ENCODE data around the gene FSTL5.

Gene FSTL5

GRCh38 chr4:162046135-162046534 lies 117.7 kb downstream of the FSTL5 start:
- no peak overlapping the region for H3K14ac ChIP-seq (ENCODE audit: low read length in 2 of 2)
- H3K9me3 ChIP-seq (ENCODE audit: control insufficient read depth, low read length): no peaks in the 10 kb centered on the region
- H2BK12ac ChIP-seq (ENCODE audit: low read length in 2 of 2): no peak overlapping the region
- no peaks in the 10 kb centered on the region for H3K4me1 ChIP-seq (ENCODE audit: control insufficient read depth, insufficient read depth, low read depth, low read length)
- no peak overlapping the region for H2AFZ ChIP-seq (ENCODE audit: low read depth, low read length)
- H3K79me1 ChIP-seq (replicated peaks; ENCODE audit: low read length, poor library complexity, severe bottlenecking): no peaks in the 10 kb centered on the region
- H3K4me3 ChIP-seq (ENCODE audit: insufficient read depth in 1 of 2, low read depth in 1 of 2, low read length in 2 of 2): no peak overlapping the region
- no peak overlapping the region for H2AK5ac ChIP-seq (ENCODE audit: low read length, severe bottlenecking)
- no peak overlapping the region for H3K23ac ChIP-seq (ENCODE audit: low read length in 2 of 2)
- H3K18ac ChIP-seq (ENCODE audit: low read depth in 1 of 2, low read length in 2 of 2): no peak overlapping the region
- no peak overlapping the region for H3K4me2 ChIP-seq (ENCODE audit: low read length, poor library complexity, severe bottlenecking)
- 41% methylated on average over 2 of the region's 4 CpGs for WGBS
- H3K9ac ChIP-seq (ENCODE audit: low read length): no peak overlapping the region
- no peak overlapping the region for H4K8ac ChIP-seq (ENCODE audit: low read length)
- H2BK120ac ChIP-seq (ENCODE audit: low read depth, low read length): no peak overlapping the region
- no peak overlapping the region for H2BK5ac ChIP-seq (ENCODE audit: low read depth, low read length, poor library complexity, severe bottlenecking)
- DNase-seq: no peak
- H2BK15ac ChIP-seq (ENCODE audit: low read depth, poor library complexity, severe bottlenecking): no peak overlapping the region
- H4K91ac ChIP-seq (ENCODE audit: low read length): no peak overlapping the region
- H3K36me3 ChIP-seq (ENCODE audit: control insufficient read depth in 1 of 2, insufficient read depth in 2 of 2, low read depth in 1 of 2, low read length in 2 of 2): no peaks in the 10 kb centered on the region
- no peak overlapping the region for H3K27ac ChIP-seq (ENCODE audit: low read length, poor library complexity, severe bottlenecking)
- no peaks in the 10 kb centered on the region for H3K27me3 ChIP-seq (ENCODE audit: control insufficient read depth in 1 of 2, insufficient read depth in 1 of 2, low read length in 2 of 2)
- no peak overlapping the region for H3K4ac ChIP-seq (ENCODE audit: low read depth in 1 of 2, low read length in 2 of 2)

DNA sequence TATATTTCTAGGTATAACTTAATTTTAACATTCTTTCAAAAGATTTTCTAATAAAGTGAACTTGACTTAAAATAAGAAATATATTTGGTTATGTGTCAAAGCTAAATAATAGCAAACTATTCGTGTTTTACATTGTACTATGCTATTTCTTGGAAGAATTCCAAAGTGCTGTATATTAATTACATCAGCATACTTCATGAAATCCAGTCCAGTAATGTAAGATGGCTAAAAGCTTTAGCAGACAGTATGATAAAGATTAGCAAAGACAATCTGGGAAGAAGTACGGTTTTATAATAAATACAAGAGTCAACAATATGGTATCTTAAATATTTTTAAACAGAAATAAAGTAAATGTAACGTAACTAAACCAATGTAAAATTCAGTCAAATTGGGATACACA lies 125.7 kb downstream of the FSTL5 start:
- Histone ChIP-seq H2BK12ac (ENCODE audit: low read length in 2 of 2) (no peak overlapping the region), H3K27ac (ENCODE audit: low read length, poor library complexity, severe bottlenecking) (no peak overlapping the region), H3K9me3 (ENCODE audit: control insufficient read depth, low read length) (no peaks in the 10 kb centered on the region), H2AK5ac (ENCODE audit: low read length, severe bottlenecking) (no peak overlapping the region), H2AFZ (ENCODE audit: low read depth, low read length) (no peak overlapping the region), H3K4ac (ENCODE audit: low read depth in 1 of 2, low read length in 2 of 2) (no peak overlapping the region), H3K23ac (ENCODE audit: low read length in 2 of 2) (no peak overlapping the region), H4K91ac (ENCODE audit: low read length) (no peak overlapping the region), H2BK5ac (ENCODE audit: low read depth, low read length, poor library complexity, severe bottlenecking) (no peak overlapping the region), H4K8ac (ENCODE audit: low read length) (no peak overlapping the region), H3K36me3 (ENCODE audit: control insufficient read depth in 1 of 2, insufficient read depth in 2 of 2, low read depth in 1 of 2, low read length in 2 of 2) (no peaks in the 10 kb centered on the region), H3K79me1 (replicated peaks; ENCODE audit: low read length, poor library complexity, severe bottlenecking) (no peaks in the 10 kb centered on the region), H2BK15ac (ENCODE audit: low read depth, poor library complexity, severe bottlenecking) (no peak overlapping the region), H3K18ac (ENCODE audit: low read depth in 1 of 2, low read length in 2 of 2) (no peak overlapping the region), H3K4me1 (ENCODE audit: control insufficient read depth, insufficient read depth, low read depth, low read length) (no peaks in the 10 kb centered on the region), H3K9ac (ENCODE audit: low read length) (no peak overlapping the region), H3K4me3 (ENCODE audit: insufficient read depth in 1 of 2, low read depth in 1 of 2, low read length in 2 of 2) (no peak overlapping the region), H3K14ac (ENCODE audit: low read length in 2 of 2) (no peak overlapping the region), H2BK120ac (ENCODE audit: low read depth, low read length) (no peak overlapping the region), H3K4me2 (ENCODE audit: low read length, poor library complexity, severe bottlenecking) (no peak overlapping the region), H3K27me3 (ENCODE audit: control insufficient read depth in 1 of 2, insufficient read depth in 1 of 2, low read length in 2 of 2) (no peaks in the 10 kb centered on the region)
- DNase-seq: no peak
- no CpG with 5 or more reads among the region's 3 CpGs for WGBS

GRCh38 chr4:162017863-162018262 lies 145.9 kb downstream of the FSTL5 start:
- Histone ChIP-seq H3K9ac (ENCODE audit: low read length) (no peak overlapping the region), H2AK5ac (ENCODE audit: low read length, severe bottlenecking) (no peak overlapping the region), H2AFZ (ENCODE audit: low read depth, low read length) (no peak overlapping the region), H3K4me2 (ENCODE audit: low read length, poor library complexity, severe bottlenecking) (no peak overlapping the region), H3K9me3 (ENCODE audit: control insufficient read depth, low read length) (no peaks in the 10 kb centered on the region), H3K36me3 (ENCODE audit: control insufficient read depth in 1 of 2, insufficient read depth in 2 of 2, low read depth in 1 of 2, low read length in 2 of 2) (no peaks in the 10 kb centered on the region), H3K4me1 (ENCODE audit: control insufficient read depth, insufficient read depth, low read depth, low read length) (no peaks in the 10 kb centered on the region), H2BK5ac (ENCODE audit: low read depth, low read length, poor library complexity, severe bottlenecking) (no peak overlapping the region), H3K18ac (ENCODE audit: low read depth in 1 of 2, low read length in 2 of 2) (no peak overlapping the region), H2BK120ac (ENCODE audit: low read depth, low read length) (no peak overlapping the region), H2BK12ac (ENCODE audit: low read length in 2 of 2) (no peak overlapping the region), H3K23ac (ENCODE audit: low read length in 2 of 2) (no peak overlapping the region), H2BK15ac (ENCODE audit: low read depth, poor library complexity, severe bottlenecking) (no peak overlapping the region), H3K27me3 (ENCODE audit: control insufficient read depth in 1 of 2, insufficient read depth in 1 of 2, low read length in 2 of 2) (no peaks in the 10 kb centered on the region), H4K8ac (ENCODE audit: low read length) (no peak overlapping the region), H3K79me1 (replicated peaks; ENCODE audit: low read length, poor library complexity, severe bottlenecking) (no peaks in the 10 kb centered on the region), H3K4me3 (ENCODE audit: insufficient read depth in 1 of 2, low read depth in 1 of 2, low read length in 2 of 2) (no peak overlapping the region), H3K14ac (ENCODE audit: low read length in 2 of 2) (no peak overlapping the region), H4K91ac (ENCODE audit: low read length) (no peak overlapping the region), H3K4ac (ENCODE audit: low read depth in 1 of 2, low read length in 2 of 2) (no peak overlapping the region), H3K27ac (ENCODE audit: low read length, poor library complexity, severe bottlenecking) (no peak overlapping the region)
- WGBS: 100% methylated on average over 1 of the region's 2 CpGs
- DNase-seq: no peak

DNA sequence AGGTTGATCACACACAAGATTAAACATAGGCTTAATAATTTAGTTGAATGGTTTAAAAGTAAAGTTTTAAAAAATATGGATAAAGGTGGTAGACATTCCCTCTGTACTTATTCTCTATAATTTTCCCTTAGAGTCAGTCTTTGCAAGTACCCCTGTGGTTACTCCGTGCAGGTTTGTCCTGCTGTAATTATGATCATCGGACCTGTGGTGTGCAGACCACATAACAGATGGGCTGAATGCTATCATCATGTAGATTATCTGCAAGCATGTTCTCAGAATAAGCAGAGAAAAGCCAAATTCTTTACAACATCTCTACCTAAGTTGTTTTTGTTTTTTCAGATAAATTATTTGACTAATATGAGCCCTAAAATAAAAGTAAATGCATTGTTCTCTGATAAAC lies 146.8 kb downstream of the FSTL5 start:
- WGBS: 100% methylated on average over 2 of the region's 2 CpGs
- Histone ChIP-seq H2AK5ac (ENCODE audit: low read length, severe bottlenecking) (no peak overlapping the region), H3K4ac (ENCODE audit: low read depth in 1 of 2, low read length in 2 of 2) (no peak overlapping the region), H3K27ac (ENCODE audit: low read length, poor library complexity, severe bottlenecking) (no peak overlapping the region), H3K9ac (ENCODE audit: low read length) (no peak overlapping the region), H2BK15ac (ENCODE audit: low read depth, poor library complexity, severe bottlenecking) (no peak overlapping the region), H2BK120ac (ENCODE audit: low read depth, low read length) (no peak overlapping the region), H3K9me3 (ENCODE audit: control insufficient read depth, low read length) (no peaks in the 10 kb centered on the region), H3K23ac (ENCODE audit: low read length in 2 of 2) (no peak overlapping the region), H4K91ac (ENCODE audit: low read length) (no peak overlapping the region), H3K14ac (ENCODE audit: low read length in 2 of 2) (no peak overlapping the region), H2BK5ac (ENCODE audit: low read depth, low read length, poor library complexity, severe bottlenecking) (no peak overlapping the region), H3K27me3 (ENCODE audit: control insufficient read depth in 1 of 2, insufficient read depth in 1 of 2, low read length in 2 of 2) (no peaks in the 10 kb centered on the region), H3K79me1 (replicated peaks; ENCODE audit: low read length, poor library complexity, severe bottlenecking) (no peaks in the 10 kb centered on the region), H3K4me2 (ENCODE audit: low read length, poor library complexity, severe bottlenecking) (no peak overlapping the region), H4K8ac (ENCODE audit: low read length) (no peak overlapping the region), H2AFZ (ENCODE audit: low read depth, low read length) (no peak overlapping the region), H3K18ac (ENCODE audit: low read depth in 1 of 2, low read length in 2 of 2) (no peak overlapping the region), H2BK12ac (ENCODE audit: low read length in 2 of 2) (no peak overlapping the region), H3K4me1 (ENCODE audit: control insufficient read depth, insufficient read depth, low read depth, low read length) (no peaks in the 10 kb centered on the region), H3K36me3 (ENCODE audit: control insufficient read depth in 1 of 2, insufficient read depth in 2 of 2, low read depth in 1 of 2, low read length in 2 of 2) (no peaks in the 10 kb centered on the region), H3K4me3 (ENCODE audit: insufficient read depth in 1 of 2, low read depth in 1 of 2, low read length in 2 of 2) (no peak overlapping the region)
- DNase-seq: no peak
